HepG2 (cell line): ENCODE results near the gene ZNF618. TPM values are rescaled to one million over a fixed set of nuclear protein-coding genes. Genes with fewer than 3 reads are reported as not detected.

ENCODE experiments used
- ATAC-seq: fragments of 200-7000 bp; cut with Tn5 transposase; 3 replicates; pipeline ENCODE4 v1.9.1; 2020; ENCODE audit warnings: mild to moderate bottlenecking, moderate library complexity
- BruUV-seq: library from RNA; stranded (reverse); fragments of 400-500 nt; replicated peaks from 2 replicates; lab custom pipeline; 2021; lab: Mats Ljungman, UMichigan
- CTCF ChIA-PET: fragments of 300-600 bp; formaldehyde crosslinking; extraction: SDS; loops from one replicate; lab custom pipeline; 2021; ENCODE audit warnings: low total read pairs, inconsistent platforms, low intra/inter-chr PET ratio; lab: Yijun Ruan, JAX
- POLR2A ChIA-PET: fragments of 350-600 bp; sonication (Branson Sonifier 250); formaldehyde crosslinking; loops from one replicate; lab custom pipeline; 2020; ENCODE audit warnings: antibody characterized with exemption, inconsistent platforms; lab: Yijun Ruan, JAX
- DNase-seq: peaks from one replicate; pipeline ENCODE4 v3.0.0-alpha.2; 2015; ENCODE audit warnings: low spot score
- FAIRE-seq: peaks from 3 replicates; lab custom pipeline; 2011; peaks lifted over from hg19 to GRCh38; lab: Jason Lieb, UNC
- H2AFZ ChIP-seq: one replicate; pipeline ENCODE4 v1.6.1; 2011; ENCODE audit warnings: low read length, inconsistent platforms
- H3K27ac ChIP-seq: fragments of 300-600 bp; 3 replicates; pipeline ENCODE4 v1.8.0; 2011; ENCODE audit warnings: mixed run types, mild to moderate bottlenecking, mixed read lengths, low read length, inconsistent platforms; ENCODE audit not compliant: insufficient read depth; ENCODE audit errors: extremely low read length
- H3K27me3 ChIP-seq, 2 experiments: fragments of 200-600 bp in 1 of 2; 2 replicates in 1 of 2; 3 replicates in 1 of 2; pipeline versions ENCODE4 v1.6.0 to v1.8.0; 2011; ENCODE audit warnings: low read length in 2 of 2, mild to moderate bottlenecking in 2 of 2, moderate library complexity in 2 of 2, inconsistent platforms in 1 of 2; ENCODE audit not compliant: insufficient read depth in 2 of 2, control insufficient read depth in 1 of 2
- H3K36me3 ChIP-seq, 2 experiments: fragments of 200-600 bp in 1 of 2; replicated peaks in 1 of 2; 2 replicates in 1 of 2; 3 replicates in 1 of 2; pipeline versions ENCODE4 v1.5.1 to v1.8.0; 2011; ENCODE audit warnings: low read length in 2 of 2, inconsistent platforms in 1 of 2; ENCODE audit not compliant: insufficient read depth in 2 of 2, control insufficient read depth in 1 of 2
- H3K4me1 ChIP-seq: 2 replicates; pipeline ENCODE4 v1.5.1; 2012; ENCODE audit warnings: low read length, inconsistent platforms; ENCODE audit not compliant: insufficient read depth
- H3K4me2 ChIP-seq: 2 replicates; pipeline ENCODE4 v1.6.0; 2011; ENCODE audit warnings: low read depth, low read length, inconsistent platforms
- H3K4me3 ChIP-seq, 3 experiments: fragments of 200-600 bp in 1 of 3; sonication (generic), shearing (Covaris generic) in 1 of 3; replicated peaks in 1 of 3; 2 replicates each; pipeline ENCODE4 v1.5.1; 2011 to 2016; ENCODE audit warnings: low read length in 3 of 3, inconsistent platforms in 2 of 3, low read depth in 2 of 3, mild to moderate bottlenecking in 2 of 3, control low read depth in 1 of 3, mixed read lengths in 1 of 3; ENCODE audit not compliant: insufficient read depth in 1 of 3
- H3K79me2 ChIP-seq: one replicate; pipeline ENCODE4 v1.6.1; 2011; ENCODE audit warnings: low read length, inconsistent platforms; ENCODE audit not compliant: insufficient read depth
- H3K9ac ChIP-seq: 2 replicates; pipeline ENCODE4 v1.6.0; 2011; ENCODE audit warnings: mild to moderate bottlenecking, low read depth, low read length, inconsistent platforms; ENCODE audit not compliant: insufficient read depth
- H3K9me3 ChIP-seq: 2 replicates; pipeline ENCODE4 v1.5.1; 2012; ENCODE audit warnings: mild to moderate bottlenecking, low read length
- H4K20me1 ChIP-seq: 2 replicates; pipeline ENCODE4 v1.6.0; 2011; ENCODE audit warnings: inconsistent platforms, mild to moderate bottlenecking, low read length, moderate library complexity; ENCODE audit not compliant: insufficient read depth
- E2F5 ChIP-seq: sonication (generic); formaldehyde crosslinking; conservative IDR thresholded peaks from 2 replicates; pipeline ENCODE4 v1.4.0; 2020; ENCODE audit warnings: missing genetic modification reagents
- ZBTB44 ChIP-seq: sonication (generic); formaldehyde crosslinking; IDR thresholded peaks from 2 replicates; pipeline ENCODE4 v1.4.0; 2020; ENCODE audit warnings: missing genetic modification reagents
- ZMAT5 ChIP-seq: sonication (generic); formaldehyde crosslinking; IDR thresholded peaks from 2 replicates; pipeline ENCODE4 v1.5.0; 2020; ENCODE audit warnings: mild to moderate bottlenecking, low read depth, missing genetic modification reagents, borderline replicate concordance
- ZNF18 ChIP-seq: sonication (generic); formaldehyde crosslinking; IDR thresholded peaks from 2 replicates; pipeline ENCODE4 v1.8.0; 2022; ENCODE audit warnings: mild to moderate bottlenecking, missing genetic modification reagents; ENCODE audit not compliant: insufficient replicate concordance
- WGBS: methylation state at CpG from one replicate; pipeline ENCODE4 v1.1.6; 2017; ENCODE audit warnings: low lambda C conversion rate; 5-methylcytosine and 5-hydroxymethylcytosine counted together
- in situ Hi-C: cut with HindIII; loops from 2 replicates; pipeline ENCODE4 v1.10.0; 2017; ENCODE audit warnings: low pct_unique_long_range_greater_than_20kb; ENCODE audit not compliant: extremely low pct_ligation_motif_present
- intact Hi-C: fragments of 100-400 bp; cut with micrococcal nuclease; formaldehyde crosslinking; loops from one replicate; pipeline ENCODE4 v1.10.0; 2022; ENCODE audit not compliant: unreplicated experiment
- polyA plus RNA-seq, 8 experiments: library from polyadenylated mRNA; depleted of rRNA in 3 of 8; stranded (reverse) in 7 of 8; unstranded in 1 of 8; fragments of >200 nt; fragmentation: Illumina TruSeq in 4 of 8; extraction: Trizol in 4 of 8; gene quantifications; 2 replicates each; pipeline versions ENCODE4 v1.2.1 to v1.2.3, GENCODE V29; 2011 to 2016; ENCODE audit warnings: low read depth in 4 of 8, missing spikeins in 1 of 8, mixed read lengths in 1 of 8; ENCODE audit not compliant: insufficient read depth in 1 of 8
- total RNA-seq, 5 experiments: library from RNA; depleted of rRNA; stranded (reverse); fragments of >200 nt; fragmentation: Illumina TruSeq; extraction: Trizol; gene quantifications; 2 replicates each; pipeline ENCODE4 v1.2.3, GENCODE V29; 2016; ENCODE audit warnings: low read depth in 1 of 5
- TF ChIP-seq, protein P1 (sequence below): sonication (generic); formaldehyde crosslinking; IDR thresholded peaks from 2 replicates; pipeline ENCODE4 v1.9.0; 2021; ENCODE audit warnings: missing genetic modification reagents, mild to moderate bottlenecking, borderline replicate concordance
- TF ChIP-seq, protein P2 (sequence below): sonication (generic); formaldehyde crosslinking; IDR thresholded peaks from 2 replicates; pipeline ENCODE4 v1.4.0; 2020; ENCODE audit warnings: mild to moderate bottlenecking, missing genetic modification reagents, borderline replicate concordance
- TF ChIP-seq, protein P3 (sequence below): sonication (generic); formaldehyde crosslinking; IDR thresholded peaks from 2 replicates; pipeline ENCODE4 v1.4.0; 2020; ENCODE audit warnings: missing genetic modification reagents

ZNF618 gene
- total and polyA plus RNA-seq, 2 of the 13 experiments (the other 11 are each of a cell fraction or from before 2014, with no cell fraction given) = 0.07 TPM

GRCh38 chr9:113966394-113966793 lies 90.3 kb downstream of the ZNF618 start (continued):
- TF ChIP-seq, protein P1, sequence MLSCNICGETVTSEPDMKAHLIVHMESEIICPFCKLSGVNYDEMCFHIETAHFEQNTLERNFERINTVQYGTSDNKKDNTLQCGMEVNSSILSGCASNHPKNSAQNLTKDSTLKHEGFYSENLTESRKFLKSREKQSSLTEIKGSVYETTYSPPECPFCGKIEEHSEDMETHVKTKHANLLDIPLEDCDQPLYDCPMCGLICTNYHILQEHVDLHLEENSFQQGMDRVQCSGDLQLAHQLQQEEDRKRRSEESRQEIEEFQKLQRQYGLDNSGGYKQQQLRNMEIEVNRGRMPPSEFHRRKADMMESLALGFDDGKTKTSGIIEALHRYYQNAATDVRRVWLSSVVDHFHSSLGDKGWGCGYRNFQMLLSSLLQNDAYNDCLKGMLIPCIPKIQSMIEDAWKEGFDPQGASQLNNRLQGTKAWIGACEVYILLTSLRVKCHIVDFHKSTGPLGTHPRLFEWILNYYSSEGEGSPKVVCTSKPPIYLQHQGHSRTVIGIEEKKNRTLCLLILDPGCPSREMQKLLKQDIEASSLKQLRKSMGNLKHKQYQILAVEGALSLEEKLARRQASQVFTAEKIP (CRISPR knock-in tag) = no peak

GRCh38 chr9:113967380-113967779 lies 91.3 kb downstream of the ZNF618 start:
- H3K4me1 ChIP-seq = peaks cover 19% of the 10 kb centered on the region
- no peak for DNase-seq
- 15% methylated on average over 5 of the region's 5 CpGs for WGBS
- in situ Hi-C loops = no loop called here
- no peak overlapping the region for H2AFZ ChIP-seq
- no peaks in the 10 kb centered on the region for H3K9me3 ChIP-seq
- H3K4me2 ChIP-seq = no peak overlapping the region
- H4K20me1 ChIP-seq = no peaks in the 10 kb centered on the region
- H3K79me2 ChIP-seq = no peaks in the 10 kb centered on the region
- H3K9ac ChIP-seq = no peak overlapping the region
- H3K36me3 ChIP-seq = no peaks in the 10 kb centered on the region
- no peak for FAIRE-seq
- CTCF ChIA-PET = no interaction called here
- intact Hi-C loops = loop anchor here (10.0 kb wide), 1 partner anchor 57 kb away; no protein-coding TSS in a partner anchor
- ATAC-seq = no peak
- POLR2A ChIA-PET = no interaction called here
- no TSS peak for BruUV-seq
- no peak overlapping the region for H3K4me3 ChIP-seq
- peaks cover 0 to 10% of the 10 kb centered on the region in 2 experiments; a peak in 1 of 5 replicates for H3K27me3 ChIP-seq
- no peak overlapping the region for H3K27ac ChIP-seq
- no peak for TF ChIP-seq ZNF18 (CRISPR knock-in tag)
- TF ChIP-seq ZMAT5 (CRISPR knock-in tag) = no peak
- TF ChIP-seq, protein P2, sequence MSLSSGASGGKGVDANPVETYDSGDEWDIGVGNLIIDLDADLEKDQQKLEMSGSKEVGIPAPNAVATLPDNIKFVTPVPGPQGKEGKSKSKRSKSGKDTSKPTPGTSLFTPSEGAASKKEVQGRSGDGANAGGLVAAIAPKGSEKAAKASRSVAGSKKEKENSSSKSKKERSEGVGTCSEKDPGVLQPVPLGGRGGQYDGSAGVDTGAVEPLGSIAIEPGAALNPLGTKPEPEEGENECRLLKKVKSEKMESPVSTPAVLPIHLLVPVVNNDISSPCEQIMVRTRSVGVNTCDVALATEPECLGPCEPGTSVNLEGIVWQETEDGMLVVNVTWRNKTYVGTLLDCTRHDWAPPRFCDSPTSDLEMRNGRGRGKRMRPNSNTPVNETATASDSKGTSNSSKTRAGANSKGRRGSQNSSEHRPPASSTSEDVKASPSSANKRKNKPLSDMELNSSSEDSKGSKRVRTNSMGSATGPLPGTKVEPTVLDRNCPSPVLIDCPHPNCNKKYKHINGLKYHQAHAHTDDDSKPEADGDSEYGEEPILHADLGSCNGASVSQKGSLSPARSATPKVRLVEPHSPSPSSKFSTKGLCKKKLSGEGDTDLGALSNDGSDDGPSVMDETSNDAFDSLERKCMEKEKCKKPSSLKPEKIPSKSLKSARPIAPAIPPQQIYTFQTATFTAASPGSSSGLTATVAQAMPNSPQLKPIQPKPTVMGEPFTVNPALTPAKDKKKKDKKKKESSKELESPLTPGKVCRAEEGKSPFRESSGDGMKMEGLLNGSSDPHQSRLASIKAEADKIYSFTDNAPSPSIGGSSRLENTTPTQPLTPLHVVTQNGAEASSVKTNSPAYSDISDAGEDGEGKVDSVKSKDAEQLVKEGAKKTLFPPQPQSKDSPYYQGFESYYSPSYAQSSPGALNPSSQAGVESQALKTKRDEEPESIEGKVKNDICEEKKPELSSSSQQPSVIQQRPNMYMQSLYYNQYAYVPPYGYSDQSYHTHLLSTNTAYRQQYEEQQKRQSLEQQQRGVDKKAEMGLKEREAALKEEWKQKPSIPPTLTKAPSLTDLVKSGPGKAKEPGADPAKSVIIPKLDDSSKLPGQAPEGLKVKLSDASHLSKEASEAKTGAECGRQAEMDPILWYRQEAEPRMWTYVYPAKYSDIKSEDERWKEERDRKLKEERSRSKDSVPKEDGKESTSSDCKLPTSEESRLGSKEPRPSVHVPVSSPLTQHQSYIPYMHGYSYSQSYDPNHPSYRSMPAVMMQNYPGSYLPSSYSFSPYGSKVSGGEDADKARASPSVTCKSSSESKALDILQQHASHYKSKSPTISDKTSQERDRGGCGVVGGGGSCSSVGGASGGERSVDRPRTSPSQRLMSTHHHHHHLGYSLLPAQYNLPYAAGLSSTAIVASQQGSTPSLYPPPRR (CRISPR knock-in tag) = no peak
- TF ChIP-seq, protein P3, sequence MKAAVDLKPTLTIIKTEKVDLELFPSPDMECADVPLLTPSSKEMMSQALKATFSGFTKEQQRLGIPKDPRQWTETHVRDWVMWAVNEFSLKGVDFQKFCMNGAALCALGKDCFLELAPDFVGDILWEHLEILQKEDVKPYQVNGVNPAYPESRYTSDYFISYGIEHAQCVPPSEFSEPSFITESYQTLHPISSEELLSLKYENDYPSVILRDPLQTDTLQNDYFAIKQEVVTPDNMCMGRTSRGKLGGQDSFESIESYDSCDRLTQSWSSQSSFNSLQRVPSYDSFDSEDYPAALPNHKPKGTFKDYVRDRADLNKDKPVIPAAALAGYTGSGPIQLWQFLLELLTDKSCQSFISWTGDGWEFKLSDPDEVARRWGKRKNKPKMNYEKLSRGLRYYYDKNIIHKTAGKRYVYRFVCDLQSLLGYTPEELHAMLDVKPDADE (CRISPR knock-in tag) = no peak
- no peak for TF ChIP-seq E2F5 (CRISPR knock-in tag)
- no peak for TF ChIP-seq ZBTB44 (CRISPR knock-in tag)
